ENCODE measurements around the gene GAB1. TPM values are rescaled to one million over a fixed set of nuclear protein-coding genes. Genes with fewer than 3 reads are reported as not detected.

Gene GAB1
- total RNA-seq, 1 donor from 2014 or later: 34.3 TPM

- no peaks in the 10 kb centered on the region for H3K36me3 Mint-ChIP-seq (ENCODE audit: insufficient read depth)
These were observed 50.1 kb downstream of the GAB1 start for GRCh38 chr4:143386812-143387211.

GRCh38 chr4:143389579-143390195 is 53.0 kb downstream of the GAB1 start:
- peaks cover 26% of the 10 kb centered on the region for H3K4me1 Mint-ChIP-seq (ENCODE audit: low read depth)
- H3K36me3 Mint-ChIP-seq (ENCODE audit: insufficient read depth): no peaks in the 10 kb centered on the region
- no peak for DNase-seq (ENCODE audit: low spot score, unreplicated experiment)
- no peak overlapping the region for H3K4me3 Mint-ChIP-seq (ENCODE audit: low read depth)
- no peak overlapping the region for H3K27ac Mint-ChIP-seq
- H3K9me3 Mint-ChIP-seq (ENCODE audit: low read depth): no peaks in the 10 kb centered on the region
- no peak for TF ChIP-seq CTCF (IDR thresholded peaks at IDR 0.05; ENCODE audit: unreplicated experiment)
- no peaks in the 10 kb centered on the region for H3K27me3 Mint-ChIP-seq

More at GRCh38 chr4:143386812-143387211, 50.1 kb downstream of the GAB1 start:
- Mint-ChIP-seq H3K4me3 (ENCODE audit: low read depth) (no peak overlapping the region), H3K4me1 (ENCODE audit: low read depth) (peaks cover 36% of the 10 kb centered on the region), H3K9me3 (ENCODE audit: low read depth) (no peaks in the 10 kb centered on the region), H3K27ac (no peak overlapping the region), H3K27me3 (no peaks in the 10 kb centered on the region)
- no peak for TF ChIP-seq CTCF (IDR thresholded peaks at IDR 0.05; ENCODE audit: unreplicated experiment)
- no peak for DNase-seq (ENCODE audit: low spot score, unreplicated experiment)

DNA sequence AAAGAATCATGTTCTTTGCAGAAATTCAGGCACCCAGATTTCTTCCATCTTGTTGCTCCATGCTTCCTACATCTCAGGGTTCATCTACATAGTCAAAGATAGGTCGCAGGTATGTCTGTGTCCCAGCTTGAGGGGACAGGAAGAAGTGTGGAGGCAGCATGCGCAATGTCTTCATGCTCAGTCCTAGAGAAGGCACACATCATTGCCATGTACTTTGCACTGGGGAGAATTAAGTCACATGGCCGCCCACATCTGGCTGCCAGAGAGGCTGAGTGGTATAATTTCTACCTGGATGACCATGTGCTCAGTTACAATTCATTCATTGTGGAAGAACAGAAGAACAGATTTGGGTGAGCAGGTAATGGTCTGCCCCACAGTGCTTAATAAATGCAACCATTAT is 54.1 kb downstream of the GAB1 start:
- TF ChIP-seq CTCF (IDR thresholded peaks at IDR 0.05; ENCODE audit: unreplicated experiment): no peak
- Mint-ChIP-seq H3K36me3 (ENCODE audit: insufficient read depth) (no peaks in the 10 kb centered on the region), H3K27ac (no peak overlapping the region), H3K9me3 (ENCODE audit: low read depth) (no peaks in the 10 kb centered on the region), H3K4me1 (ENCODE audit: low read depth) (peaks cover 28% of the 10 kb centered on the region), H3K4me3 (ENCODE audit: low read depth) (no peak overlapping the region), H3K27me3 (no peaks in the 10 kb centered on the region)
- no peak for DNase-seq (ENCODE audit: low spot score, unreplicated experiment)

DNA sequence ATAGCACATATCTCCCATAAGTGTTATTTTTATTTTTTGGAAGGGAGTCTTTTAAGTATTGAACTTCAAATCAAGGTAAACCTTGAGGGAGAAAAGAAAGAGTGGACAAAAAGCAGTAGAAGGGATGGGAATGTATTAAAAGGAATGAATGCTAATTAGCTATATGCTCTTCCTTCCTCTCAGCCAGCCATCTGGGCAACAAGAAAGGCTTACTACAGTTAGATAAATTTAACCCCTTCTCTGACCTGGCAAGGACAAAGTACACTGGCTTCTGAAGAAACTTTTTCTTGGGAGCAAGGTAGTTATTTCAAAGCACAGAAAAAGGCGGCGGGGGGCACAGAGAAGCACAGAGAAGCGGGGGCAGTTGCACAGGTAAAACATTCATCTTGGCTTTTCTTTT is 54.6 kb downstream of the GAB1 start:
- H3K9me3 Mint-ChIP-seq (ENCODE audit: low read depth): no peaks in the 10 kb centered on the region
- no peak overlapping the region for H3K4me3 Mint-ChIP-seq (ENCODE audit: low read depth)
- no peaks in the 10 kb centered on the region for H3K27me3 Mint-ChIP-seq
- no peak overlapping the region for H3K27ac Mint-ChIP-seq
- H3K4me1 Mint-ChIP-seq (ENCODE audit: low read depth): peaks cover 28% of the 10 kb centered on the region
- DNase-seq (ENCODE audit: low spot score, unreplicated experiment): no peak
- TF ChIP-seq CTCF (IDR thresholded peaks at IDR 0.05; ENCODE audit: unreplicated experiment): no peak
- no peaks in the 10 kb centered on the region for H3K36me3 Mint-ChIP-seq (ENCODE audit: insufficient read depth)

GRCh38 chr4:143391895-143392294 is 55.2 kb downstream of the GAB1 start:
- Mint-ChIP-seq H3K9me3 (ENCODE audit: low read depth) (no peaks in the 10 kb centered on the region), H3K27me3 (no peaks in the 10 kb centered on the region), H3K27ac (no peak overlapping the region), H3K4me1 (ENCODE audit: low read depth) (peaks cover 28% of the 10 kb centered on the region), H3K36me3 (ENCODE audit: insufficient read depth) (no peaks in the 10 kb centered on the region), H3K4me3 (ENCODE audit: low read depth) (no peak overlapping the region)
- DNase-seq (ENCODE audit: low spot score, unreplicated experiment): no peak
- no peak for TF ChIP-seq CTCF (IDR thresholded peaks at IDR 0.05; ENCODE audit: unreplicated experiment)
